ENCODE results near the gene STRN3. TPM values are rescaled to one million over a fixed set of nuclear protein-coding genes. Genes with fewer than 3 reads are reported as not detected.

The STRN3 gene
- polyA plus RNA-seq, 4 donors = 9.7 to 35.0 (median 11.8) TPM

DNA sequence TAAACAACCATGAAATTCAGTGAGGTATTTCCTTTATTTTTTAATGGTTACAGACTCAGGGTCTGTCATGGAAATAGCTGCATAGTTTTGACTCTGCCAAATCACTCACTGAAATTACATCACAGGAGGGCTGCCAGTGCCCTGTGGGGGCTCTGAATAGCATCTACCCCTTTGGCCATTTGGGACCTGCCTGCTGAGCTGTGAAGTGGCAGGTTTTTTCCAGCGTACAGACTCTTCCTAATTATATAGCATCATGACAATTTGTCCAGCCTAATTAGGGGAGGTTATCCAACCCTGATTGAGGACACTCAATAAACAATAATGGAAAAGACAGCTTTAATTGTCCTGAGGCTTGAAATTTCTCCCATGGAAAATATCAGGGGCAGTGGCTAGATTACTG lies 153.6 kb downstream of the STRN3 start:
- Histone ChIP-seq H3K4me3 (ENCODE audit: low read depth in 1 of 3, low read length in 3 of 3) (no peak overlapping the region), H3K36me3 (ENCODE audit: control insufficient read depth in 3 of 3, insufficient read depth in 2 of 3, low read depth in 1 of 3, low read length in 3 of 3) (no peaks in the 10 kb centered on the region), H3K27ac (ENCODE audit: low read depth in 1 of 3, low read length in 2 of 3) (no peak overlapping the region), H3K27me3 (ENCODE audit: control insufficient read depth in 3 of 3, insufficient read depth in 3 of 3, low read length in 3 of 3) (peaks cover 4 to 48% (median 18%) of the 10 kb centered on the region in 3 donors), H3K9me3 (ENCODE audit: control insufficient read depth in 2 of 2, insufficient read depth in 1 of 2, low read depth in 1 of 2, low read length in 1 of 2) (no peaks in the 10 kb centered on the region), H3K4me1 (ENCODE audit: control insufficient read depth in 3 of 3, insufficient read depth in 2 of 3, low read depth in 1 of 3, low read length in 2 of 3) (peaks cover 0 to 10% (median 3%) of the 10 kb centered on the region in 3 donors)
- FAIRE-seq (no peak), DNase-seq (no peak)
- WGBS, 3 donors = 89 to 100% (median 93%) methylated on average over 1 of the region's 1 CpG

DNA sequence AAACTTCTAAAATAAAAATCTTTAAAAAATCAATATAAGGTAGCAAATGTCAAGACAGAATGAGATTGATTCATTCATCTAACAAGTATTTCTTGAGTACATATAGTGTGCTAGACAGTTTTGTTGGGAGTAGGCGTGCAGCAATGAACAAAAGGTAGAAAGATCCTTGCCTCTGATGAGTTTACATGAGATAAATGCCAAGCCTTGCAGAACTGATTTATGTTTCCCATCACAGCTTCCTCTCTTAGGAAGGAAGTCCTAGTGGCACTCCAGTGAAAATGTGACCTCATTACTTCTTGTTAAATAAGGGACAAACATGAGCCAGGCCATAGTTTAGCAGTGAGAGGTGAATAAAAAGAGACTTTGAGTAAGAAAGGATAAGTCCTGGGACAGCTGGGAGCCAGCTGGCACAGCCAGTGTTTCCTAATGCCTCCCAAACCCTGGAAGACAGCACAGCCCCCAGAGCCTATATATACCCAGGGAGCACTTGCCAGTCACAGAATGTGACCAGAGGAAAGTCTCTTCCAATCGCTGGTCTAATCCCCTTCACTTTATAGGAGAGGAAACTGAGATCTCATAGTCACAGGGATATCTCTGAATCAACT lies 156.5 kb downstream of the STRN3 start:
- Histone ChIP-seq H3K9me3 (ENCODE audit: control insufficient read depth in 2 of 2, insufficient read depth in 1 of 2, low read depth in 1 of 2, low read length in 1 of 2) (no peaks in the 10 kb centered on the region), H3K27ac (ENCODE audit: low read depth in 1 of 3, low read length in 2 of 3) (no peak overlapping the region), H3K4me3 (ENCODE audit: low read depth in 1 of 3, low read length in 3 of 3) (no peak overlapping the region), H3K4me1 (ENCODE audit: control insufficient read depth in 3 of 3, insufficient read depth in 2 of 3, low read depth in 1 of 3, low read length in 2 of 3) (peaks cover 0 to 6% (median 3%) of the 10 kb centered on the region in 3 donors), H3K36me3 (ENCODE audit: control insufficient read depth in 3 of 3, insufficient read depth in 2 of 3, low read depth in 1 of 3, low read length in 3 of 3) (no peaks in the 10 kb centered on the region), H3K27me3 (ENCODE audit: control insufficient read depth in 3 of 3, insufficient read depth in 3 of 3, low read length in 3 of 3) (peaks cover 3 to 23% (median 4%) of the 10 kb centered on the region in 3 donors)
- 66 to 80% (median 78%) methylated on average over 2 of the region's 2 CpGs for WGBS, 3 donors
- no peak for DNase-seq
- FAIRE-seq = no peak

DNA sequence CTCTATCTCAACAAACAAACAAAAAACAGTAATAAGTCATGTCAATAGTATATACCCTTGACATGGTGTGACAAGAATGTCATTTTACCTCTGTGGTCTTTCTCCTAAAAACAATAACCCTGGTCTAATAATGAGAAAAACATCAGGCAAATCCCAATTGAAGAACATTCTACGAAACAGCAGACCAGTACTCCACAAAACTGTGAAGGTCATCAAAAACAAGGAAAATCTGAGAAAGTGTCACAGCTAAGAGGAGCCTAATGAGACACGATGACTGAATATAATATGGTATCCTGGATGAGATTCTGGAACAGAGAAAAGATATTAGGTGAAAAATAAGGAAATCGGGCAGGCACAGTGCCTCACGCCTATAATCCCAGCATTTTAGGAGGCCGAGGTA lies 157.4 kb downstream of the STRN3 start:
- FAIRE-seq (no peak), DNase-seq (no peak)
- WGBS, 3 donors = 95 to 98% (median 96%) methylated on average over 5 of the region's 5 CpGs
- Histone ChIP-seq H3K4me3 (ENCODE audit: low read depth in 1 of 3, low read length in 3 of 3) (no peak overlapping the region), H3K27me3 (ENCODE audit: control insufficient read depth in 3 of 3, insufficient read depth in 3 of 3, low read length in 3 of 3) (peaks cover 0 to 15% (median 2%) of the 10 kb centered on the region in 3 donors), H3K36me3 (ENCODE audit: control insufficient read depth in 3 of 3, insufficient read depth in 2 of 3, low read depth in 1 of 3, low read length in 3 of 3) (no peaks in the 10 kb centered on the region), H3K27ac (ENCODE audit: low read depth in 1 of 3, low read length in 2 of 3) (no peak overlapping the region), H3K4me1 (ENCODE audit: control insufficient read depth in 3 of 3, insufficient read depth in 2 of 3, low read depth in 1 of 3, low read length in 2 of 3) (peaks cover 0 to 1% (median 0%) of the 10 kb centered on the region in 3 donors), H3K9me3 (ENCODE audit: control insufficient read depth in 2 of 2, insufficient read depth in 1 of 2, low read depth in 1 of 2, low read length in 1 of 2) (no peaks in the 10 kb centered on the region)

DNA sequence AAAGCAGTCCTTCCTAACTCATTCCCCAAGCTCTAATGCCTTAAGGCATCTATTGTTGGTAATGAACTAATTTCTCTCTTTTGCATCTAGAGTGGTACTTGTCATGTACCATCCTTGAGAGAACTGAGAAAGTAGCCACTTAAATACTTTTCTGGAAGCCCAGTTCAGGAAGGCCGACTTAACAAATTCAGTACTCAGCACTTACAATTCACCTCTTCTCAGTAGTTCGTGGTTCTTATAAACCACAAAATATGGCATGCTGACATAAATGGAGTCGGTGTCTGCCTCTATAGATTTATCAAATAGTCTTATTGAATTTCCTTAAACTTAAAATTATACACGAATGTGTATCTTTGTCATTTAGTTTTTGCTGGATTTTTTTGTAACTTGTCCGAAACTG lies 161.2 kb downstream of the STRN3 start:
- DNase-seq (no peak), FAIRE-seq (no peak)
- 77 to 82% (median 80%) methylated on average over 5 of the region's 5 CpGs for WGBS, 3 donors
- Histone ChIP-seq H3K36me3 (ENCODE audit: control insufficient read depth in 3 of 3, insufficient read depth in 2 of 3, low read depth in 1 of 3, low read length in 3 of 3) (no peaks in the 10 kb centered on the region), H3K9me3 (ENCODE audit: control insufficient read depth in 2 of 2, insufficient read depth in 1 of 2, low read depth in 1 of 2, low read length in 1 of 2) (no peaks in the 10 kb centered on the region), H3K4me1 (ENCODE audit: control insufficient read depth in 3 of 3, insufficient read depth in 2 of 3, low read depth in 1 of 3, low read length in 2 of 3) (no peaks in the 10 kb centered on the region), H3K4me3 (ENCODE audit: low read depth in 1 of 3, low read length in 3 of 3) (no peak overlapping the region), H3K27ac (ENCODE audit: low read depth in 1 of 3, low read length in 2 of 3) (no peak overlapping the region), H3K27me3 (ENCODE audit: control insufficient read depth in 3 of 3, insufficient read depth in 3 of 3, low read length in 3 of 3) (peaks cover 0 to 3% (median 1%) of the 10 kb centered on the region in 3 donors)

DNA sequence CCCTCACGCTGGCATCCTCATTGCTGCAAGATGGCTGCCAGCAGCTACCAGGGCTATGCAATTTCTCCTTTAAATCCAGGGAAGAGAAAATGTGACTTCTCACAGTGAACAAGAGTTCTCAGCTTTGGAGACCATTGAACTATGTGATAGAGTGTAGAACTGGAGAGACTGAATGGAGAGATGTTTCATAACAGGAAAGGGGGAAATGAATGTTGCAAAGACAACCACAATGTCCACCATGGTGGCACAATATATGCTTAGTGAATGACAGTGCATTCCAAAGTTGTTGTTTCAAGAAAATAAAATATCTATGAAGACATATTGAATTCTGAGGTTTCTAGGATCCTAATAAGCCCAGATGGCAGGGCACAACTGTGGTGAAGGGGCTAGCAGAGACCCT lies 165.0 kb downstream of the STRN3 start:
- FAIRE-seq (no peak), DNase-seq (no peak)
- no peak overlapping the region for H3K4me3 ChIP-seq (ENCODE audit: low read depth in 1 of 3, low read length in 3 of 3)
- peaks cover 1 to 3% (median 2%) of the 10 kb centered on the region in 3 donors for H3K27me3 ChIP-seq (ENCODE audit: control insufficient read depth in 3 of 3, insufficient read depth in 3 of 3, low read length in 3 of 3)
- H3K4me1 ChIP-seq (ENCODE audit: control insufficient read depth in 3 of 3, insufficient read depth in 2 of 3, low read depth in 1 of 3, low read length in 2 of 3) = no peaks in the 10 kb centered on the region
- H3K9me3 ChIP-seq (ENCODE audit: control insufficient read depth in 2 of 2, insufficient read depth in 1 of 2, low read depth in 1 of 2, low read length in 1 of 2) = no peaks in the 10 kb centered on the region
- WGBS, 3 donors = 85 to 97% (median 90%) methylated on average over 1 of the region's 1 CpG
- no peak overlapping the region for H3K27ac ChIP-seq (ENCODE audit: low read depth in 1 of 3, low read length in 2 of 3)
- no peaks in the 10 kb centered on the region for H3K36me3 ChIP-seq (ENCODE audit: control insufficient read depth in 3 of 3, insufficient read depth in 2 of 3, low read depth in 1 of 3, low read length in 3 of 3)

DNA sequence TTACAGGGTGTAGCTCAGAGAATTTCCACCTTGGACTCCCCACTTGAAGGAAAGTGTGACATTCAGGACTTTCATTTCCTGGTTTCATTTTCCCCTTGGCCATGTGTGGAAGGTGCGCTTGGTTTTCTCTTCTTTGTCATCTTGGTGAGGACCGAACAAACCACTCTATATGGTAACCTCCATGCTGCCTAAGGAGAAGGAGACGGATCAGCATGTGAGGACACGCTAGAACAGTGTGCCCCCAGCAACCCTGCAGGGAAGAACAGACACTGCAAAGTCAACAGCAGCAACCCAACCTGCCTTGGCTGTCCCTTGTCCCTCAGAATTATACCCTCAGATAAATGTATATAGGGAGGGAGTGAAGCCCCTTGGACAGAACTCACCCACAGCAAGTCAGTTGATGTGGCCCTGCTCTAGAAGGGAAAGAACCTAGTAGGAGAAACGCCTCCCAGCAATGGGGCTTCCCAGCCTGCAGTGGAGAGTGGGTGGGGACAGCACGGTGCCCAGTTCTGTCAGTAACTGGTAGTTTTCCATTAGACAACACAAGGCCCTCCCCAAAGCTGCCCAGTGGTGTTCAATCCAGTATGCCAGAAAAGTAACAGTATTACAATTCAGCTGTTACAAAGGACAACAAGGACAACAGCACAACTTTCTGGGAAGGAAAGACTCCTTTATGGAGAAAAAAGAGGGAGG lies 170.7 kb downstream of the STRN3 start:
- Histone ChIP-seq H3K36me3 (ENCODE audit: control insufficient read depth in 3 of 3, insufficient read depth in 2 of 3, low read depth in 1 of 3, low read length in 3 of 3) (no peaks in the 10 kb centered on the region), H3K9me3 (ENCODE audit: control insufficient read depth in 2 of 2, insufficient read depth in 1 of 2, low read depth in 1 of 2, low read length in 1 of 2) (no peaks in the 10 kb centered on the region), H3K27me3 (ENCODE audit: control insufficient read depth in 3 of 3, insufficient read depth in 3 of 3, low read length in 3 of 3) (peaks cover 0 to 2% (median 0%) of the 10 kb centered on the region in 3 donors), H3K4me1 (ENCODE audit: control insufficient read depth in 3 of 3, insufficient read depth in 2 of 3, low read depth in 1 of 3, low read length in 2 of 3) (no peaks in the 10 kb centered on the region), H3K27ac (ENCODE audit: low read depth in 1 of 3, low read length in 2 of 3) (no peak overlapping the region), H3K4me3 (ENCODE audit: low read depth in 1 of 3, low read length in 3 of 3) (no peak overlapping the region)
- WGBS, 3 donors = 74 to 81% (median 78%) methylated on average over 6 of the region's 6 CpGs
- FAIRE-seq = no peak
- peak in 1 of 2 donors; percentile 27 for DNase-seq

DNA sequence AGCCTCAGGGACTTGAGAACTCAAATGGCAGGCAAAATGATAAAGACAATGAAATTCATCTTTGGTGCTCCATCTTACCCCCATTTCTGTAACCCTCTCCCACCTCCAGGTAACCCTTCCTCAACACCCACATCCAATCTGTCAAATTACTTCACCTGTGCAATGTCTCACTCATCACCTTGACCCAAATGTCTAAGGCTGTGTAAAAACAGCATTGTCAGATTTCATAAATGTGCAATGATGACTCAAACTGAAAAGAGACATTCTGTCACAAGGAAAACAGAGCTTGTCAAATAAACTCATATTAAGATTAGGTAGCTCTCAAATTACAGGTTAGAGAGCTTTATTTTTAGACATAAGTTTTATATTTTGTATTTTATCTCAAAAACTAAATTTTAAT lies 171.7 kb downstream of the STRN3 start:
- Histone ChIP-seq H3K4me1 (ENCODE audit: control insufficient read depth in 3 of 3, insufficient read depth in 2 of 3, low read depth in 1 of 3, low read length in 2 of 3) (no peaks in the 10 kb centered on the region), H3K9me3 (ENCODE audit: control insufficient read depth in 2 of 2, insufficient read depth in 1 of 2, low read depth in 1 of 2, low read length in 1 of 2) (no peaks in the 10 kb centered on the region), H3K4me3 (ENCODE audit: low read depth in 1 of 3, low read length in 3 of 3) (no peak overlapping the region), H3K27ac (ENCODE audit: low read depth in 1 of 3, low read length in 2 of 3) (no peak overlapping the region), H3K36me3 (ENCODE audit: control insufficient read depth in 3 of 3, insufficient read depth in 2 of 3, low read depth in 1 of 3, low read length in 3 of 3) (no peaks in the 10 kb centered on the region), H3K27me3 (ENCODE audit: control insufficient read depth in 3 of 3, insufficient read depth in 3 of 3, low read length in 3 of 3) (peaks cover 0 to 2% (median 1%) of the 10 kb centered on the region in 3 donors)
- DNase-seq = no peak
- FAIRE-seq = no peak

DNA sequence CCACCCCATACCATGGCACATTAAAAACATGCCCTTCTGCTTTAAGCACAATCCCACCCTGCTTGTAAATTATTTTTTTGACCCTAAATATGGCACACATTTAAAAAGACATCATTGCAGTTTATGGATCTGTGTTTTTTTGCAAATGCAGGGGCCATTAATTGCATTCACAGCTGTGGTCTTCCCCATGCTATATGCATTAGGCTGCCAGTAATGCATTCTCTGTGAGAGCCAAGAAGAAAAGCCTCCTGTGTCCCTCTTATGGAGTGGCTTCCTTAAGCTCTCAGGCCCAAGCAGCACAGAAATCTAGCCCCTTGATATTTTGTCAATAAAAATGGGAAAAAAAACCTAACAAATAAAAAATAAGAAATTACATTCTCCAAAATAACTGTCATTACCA lies 172.2 kb downstream of the STRN3 start:
- H3K36me3 ChIP-seq (ENCODE audit: control insufficient read depth in 3 of 3, insufficient read depth in 2 of 3, low read depth in 1 of 3, low read length in 3 of 3) = no peaks in the 10 kb centered on the region
- no peaks in the 10 kb centered on the region for H3K4me1 ChIP-seq (ENCODE audit: control insufficient read depth in 3 of 3, insufficient read depth in 2 of 3, low read depth in 1 of 3, low read length in 2 of 3)
- no peak overlapping the region for H3K27ac ChIP-seq (ENCODE audit: low read depth in 1 of 3, low read length in 2 of 3)
- H3K27me3 ChIP-seq (ENCODE audit: control insufficient read depth in 3 of 3, insufficient read depth in 3 of 3, low read length in 3 of 3) = peaks cover 2 to 5% (median 5%) of the 10 kb centered on the region in 3 donors
- H3K9me3 ChIP-seq (ENCODE audit: control insufficient read depth in 2 of 2, insufficient read depth in 1 of 2, low read depth in 1 of 2, low read length in 1 of 2) = no peaks in the 10 kb centered on the region
- H3K4me3 ChIP-seq (ENCODE audit: low read depth in 1 of 3, low read length in 3 of 3) = no peak overlapping the region
- no peak for DNase-seq
- FAIRE-seq = no peak

Measured in small intestine (tissue), 7 donors.